Memory B cell (primary cell): ENCODE data around the gene ITPK1.

Experiments
- ATAC-seq: fragments of 150-1000 bp; cut with Tn5 transposase; 2 replicates; pipeline ENCODE4 v1.10.0; 2021; ENCODE audit warnings: low read depth, mild to moderate bottlenecking, moderate library complexity
- DNase-seq, 2 donors: peaks; one replicate each; pipeline ENCODE4 v3.0.0; 2022; ENCODE audit warnings: low spot score in 2 of 2
- H3K27ac Mint-ChIP-seq: one replicate; pipeline ENCODE4 v1.8.0; 2022; ENCODE audit warnings: mild to moderate bottlenecking, moderate library complexity, mixed read lengths
- H3K27me3 Mint-ChIP-seq: one replicate; pipeline ENCODE4 v1.8.0; 2022; ENCODE audit warnings: mixed read lengths
- H3K36me3 Mint-ChIP-seq: one replicate; pipeline ENCODE4 v1.8.0; 2022; ENCODE audit warnings: mild to moderate bottlenecking, mixed read lengths
- H3K4me1 Mint-ChIP-seq: one replicate; pipeline ENCODE4 v1.8.0; 2022; ENCODE audit warnings: mixed read lengths
- H3K4me3 Mint-ChIP-seq: one replicate; pipeline ENCODE4 v1.8.0; 2022; ENCODE audit warnings: mild to moderate bottlenecking, moderate library complexity, mixed read lengths
- H3K9me3 Mint-ChIP-seq: one replicate; pipeline ENCODE4 v1.8.0; 2022; ENCODE audit warnings: mixed read lengths

Gene ITPK1

GRCh38 chr14:92988786-92989755 lies 126.7 kb downstream of the ITPK1 start:
- Mint-ChIP-seq H3K36me3 (peaks cover 30% of the 10 kb centered on the region), H3K4me1 (peaks cover 5% of the 10 kb centered on the region), H3K27me3 (no peaks in the 10 kb centered on the region), H3K27ac (no peak overlapping the region), H3K4me3 (no peak overlapping the region), H3K9me3 (no peaks in the 10 kb centered on the region)
- ATAC-seq (no peak), DNase-seq (no peak)

GRCh38 chr14:92987713-92988510 lies 127.8 kb downstream of the ITPK1 start:
- Mint-ChIP-seq H3K4me1 (peaks cover 5% of the 10 kb centered on the region), H3K36me3 (peaks cover 29% of the 10 kb centered on the region), H3K27me3 (no peaks in the 10 kb centered on the region), H3K9me3 (no peaks in the 10 kb centered on the region), H3K4me3 (no peak overlapping the region), H3K27ac (no peak overlapping the region)
- no peak for ATAC-seq
- DNase-seq = no peak

- Mint-ChIP-seq H3K27ac (no peak overlapping the region), H3K36me3 (peaks cover 35% of the 10 kb centered on the region), H3K9me3 (no peaks in the 10 kb centered on the region), H3K27me3 (no peaks in the 10 kb centered on the region), H3K4me3 (no peak overlapping the region), H3K4me1 (peaks cover 5% of the 10 kb centered on the region)
- ATAC-seq (no peak), DNase-seq (no peak)
These were observed 128.6 kb downstream of the ITPK1 start for GRCh38 chr14:92987148-92987570.

GRCh38 chr14:92986254-92987147 lies 129.2 kb downstream of the ITPK1 start:
- ATAC-seq (no peak), DNase-seq (no peak)
- Mint-ChIP-seq H3K36me3 (peaks cover 39% of the 10 kb centered on the region), H3K4me1 (peaks cover 8% of the 10 kb centered on the region), H3K9me3 (peaks cover 1% of the 10 kb centered on the region), H3K27ac (peak overlapping the region; percentile 45), H3K4me3 (no peak overlapping the region), H3K27me3 (no peaks in the 10 kb centered on the region)

- no peak for DNase-seq
- Mint-ChIP-seq H3K36me3 (peaks cover 45% of the 10 kb centered on the region), H3K9me3 (peaks cover 6% of the 10 kb centered on the region), H3K27ac (peak overlapping the region; percentile 45), H3K4me1 (peaks cover 12% of the 10 kb centered on the region), H3K4me3 (no peak overlapping the region), H3K27me3 (no peaks in the 10 kb centered on the region)
- ATAC-seq = no peak
These were observed 130.2 kb downstream of the ITPK1 start for GRCh38 chr14:92985521-92985920.

- Mint-ChIP-seq H3K36me3 (peaks cover 47% of the 10 kb centered on the region), H3K27me3 (no peaks in the 10 kb centered on the region), H3K4me1 (peaks cover 12% of the 10 kb centered on the region)
These were observed 130.8 kb downstream of the ITPK1 start for GRCh38 chr14:92984896-92985295.

GRCh38 chr14:92984082-92984788 lies 131.5 kb downstream of the ITPK1 start:
- peaks cover 10% of the 10 kb centered on the region for H3K9me3 Mint-ChIP-seq
- H3K36me3 Mint-ChIP-seq = peaks cover 52% of the 10 kb centered on the region
- no peak overlapping the region for H3K4me3 Mint-ChIP-seq
- H3K27me3 Mint-ChIP-seq = no peaks in the 10 kb centered on the region
- DNase-seq (no peak), ATAC-seq (peak; percentile 27)
- peaks cover 16% of the 10 kb centered on the region for H3K4me1 Mint-ChIP-seq
- H3K27ac Mint-ChIP-seq = peak overlapping the region; percentile 69

More at GRCh38 chr14:92984896-92985295, 130.8 kb downstream of the ITPK1 start:
- Mint-ChIP-seq H3K4me3 (no peak overlapping the region), H3K27ac (no peak overlapping the region), H3K9me3 (peaks cover 6% of the 10 kb centered on the region)
- ATAC-seq = no peak
- DNase-seq = no peak

GRCh38 chr14:92982956-92983355 lies 132.8 kb downstream of the ITPK1 start:
- H3K4me1 Mint-ChIP-seq = peaks cover 16% of the 10 kb centered on the region
- ATAC-seq (no peak), DNase-seq (no peak)
- H3K4me3 Mint-ChIP-seq = no peak overlapping the region
- no peaks in the 10 kb centered on the region for H3K27me3 Mint-ChIP-seq
- H3K36me3 Mint-ChIP-seq = peaks cover 57% of the 10 kb centered on the region
- peaks cover 12% of the 10 kb centered on the region for H3K9me3 Mint-ChIP-seq
- no peak overlapping the region for H3K27ac Mint-ChIP-seq

- ATAC-seq (no peak), DNase-seq (no peak)
- Mint-ChIP-seq H3K4me1 (peaks cover 14% of the 10 kb centered on the region), H3K27me3 (no peaks in the 10 kb centered on the region), H3K4me3 (no peak overlapping the region), H3K27ac (peak overlapping the region; percentile 66), H3K36me3 (peaks cover 70% of the 10 kb centered on the region), H3K9me3 (peaks cover 21% of the 10 kb centered on the region)
These were observed 134.0 kb downstream of the ITPK1 start for GRCh38 chr14:92981726-92982125.

- Mint-ChIP-seq H3K4me1 (peaks cover 14% of the 10 kb centered on the region), H3K4me3 (no peak overlapping the region), H3K9me3 (peaks cover 23% of the 10 kb centered on the region), H3K36me3 (peaks cover 76% of the 10 kb centered on the region), H3K27me3 (no peaks in the 10 kb centered on the region), H3K27ac (peak overlapping the region; percentile 66)
- ATAC-seq (no peak), DNase-seq (no peak)
These were observed 134.9 kb downstream of the ITPK1 start for GRCh38 chr14:92980866-92981265.

- Mint-ChIP-seq H3K27ac (peak overlapping the region; percentile 43), H3K36me3 (peaks cover 61% of the 10 kb centered on the region), H3K27me3 (no peaks in the 10 kb centered on the region), H3K9me3 (peaks cover 24% of the 10 kb centered on the region), H3K4me1 (peaks cover 11% of the 10 kb centered on the region), H3K4me3 (no peak overlapping the region)
- ATAC-seq (peak; percentile 35), DNase-seq (no peak)
These were observed 137.3 kb downstream of the ITPK1 start for GRCh38 chr14:92978229-92979021.

- no peaks in the 10 kb centered on the region for H3K27me3 Mint-ChIP-seq
- peaks cover 21% of the 10 kb centered on the region for H3K9me3 Mint-ChIP-seq
- ATAC-seq (no peak), DNase-seq (no peak)
- H3K27ac Mint-ChIP-seq = no peak overlapping the region
- H3K36me3 Mint-ChIP-seq = peaks cover 50% of the 10 kb centered on the region
- H3K4me1 Mint-ChIP-seq = peaks cover 7% of the 10 kb centered on the region
- H3K4me3 Mint-ChIP-seq = no peak overlapping the region
These were observed 139.5 kb downstream of the ITPK1 start for GRCh38 chr14:92976268-92976667.
